ENCODE measurements around the gene TSEN15. TPM values are rescaled to one million over a fixed set of nuclear protein-coding genes. Genes with fewer than 3 reads are reported as not detected.

Gene TSEN15
- total and polyA plus RNA-seq, 4 donors: 9.1 to 21.9 (median 19.3) TPM

DNA sequence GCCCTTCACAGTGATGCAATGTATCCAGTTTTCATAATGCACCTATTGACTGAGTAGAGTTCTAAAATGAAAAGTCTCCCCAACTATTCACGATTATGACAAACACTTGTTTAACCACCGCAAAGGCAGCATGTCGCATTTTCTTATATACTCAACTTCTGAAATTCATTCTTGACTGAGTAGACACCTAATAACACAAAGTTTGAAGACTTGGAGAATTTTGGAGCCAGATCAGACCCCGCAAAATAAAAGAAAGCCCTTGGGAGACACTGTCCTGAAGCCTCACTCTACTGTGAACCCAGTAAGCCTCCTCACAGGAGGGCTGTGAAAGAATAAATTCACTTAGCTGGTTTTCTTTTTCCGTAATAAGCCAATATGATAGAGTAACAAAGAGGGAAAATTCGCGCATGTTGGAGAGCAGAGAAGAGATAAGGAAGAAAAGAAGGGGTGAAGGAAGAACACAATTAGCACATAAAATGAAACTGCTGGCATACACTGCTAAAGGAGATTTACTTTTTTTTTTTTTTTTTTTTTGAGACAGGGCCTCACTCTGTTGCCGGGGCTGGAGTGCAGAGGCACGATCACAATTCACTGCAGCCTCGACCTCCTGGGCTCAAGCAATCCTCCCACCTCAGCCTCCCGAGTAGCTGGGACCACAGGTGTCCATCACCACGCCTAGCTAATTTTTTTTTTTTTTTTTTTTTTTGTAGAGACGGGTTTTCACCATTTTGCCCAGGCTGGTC lies 13.5 kb upstream of the TSEN15 start:
- TF ChIP-seq, protein P1, sequence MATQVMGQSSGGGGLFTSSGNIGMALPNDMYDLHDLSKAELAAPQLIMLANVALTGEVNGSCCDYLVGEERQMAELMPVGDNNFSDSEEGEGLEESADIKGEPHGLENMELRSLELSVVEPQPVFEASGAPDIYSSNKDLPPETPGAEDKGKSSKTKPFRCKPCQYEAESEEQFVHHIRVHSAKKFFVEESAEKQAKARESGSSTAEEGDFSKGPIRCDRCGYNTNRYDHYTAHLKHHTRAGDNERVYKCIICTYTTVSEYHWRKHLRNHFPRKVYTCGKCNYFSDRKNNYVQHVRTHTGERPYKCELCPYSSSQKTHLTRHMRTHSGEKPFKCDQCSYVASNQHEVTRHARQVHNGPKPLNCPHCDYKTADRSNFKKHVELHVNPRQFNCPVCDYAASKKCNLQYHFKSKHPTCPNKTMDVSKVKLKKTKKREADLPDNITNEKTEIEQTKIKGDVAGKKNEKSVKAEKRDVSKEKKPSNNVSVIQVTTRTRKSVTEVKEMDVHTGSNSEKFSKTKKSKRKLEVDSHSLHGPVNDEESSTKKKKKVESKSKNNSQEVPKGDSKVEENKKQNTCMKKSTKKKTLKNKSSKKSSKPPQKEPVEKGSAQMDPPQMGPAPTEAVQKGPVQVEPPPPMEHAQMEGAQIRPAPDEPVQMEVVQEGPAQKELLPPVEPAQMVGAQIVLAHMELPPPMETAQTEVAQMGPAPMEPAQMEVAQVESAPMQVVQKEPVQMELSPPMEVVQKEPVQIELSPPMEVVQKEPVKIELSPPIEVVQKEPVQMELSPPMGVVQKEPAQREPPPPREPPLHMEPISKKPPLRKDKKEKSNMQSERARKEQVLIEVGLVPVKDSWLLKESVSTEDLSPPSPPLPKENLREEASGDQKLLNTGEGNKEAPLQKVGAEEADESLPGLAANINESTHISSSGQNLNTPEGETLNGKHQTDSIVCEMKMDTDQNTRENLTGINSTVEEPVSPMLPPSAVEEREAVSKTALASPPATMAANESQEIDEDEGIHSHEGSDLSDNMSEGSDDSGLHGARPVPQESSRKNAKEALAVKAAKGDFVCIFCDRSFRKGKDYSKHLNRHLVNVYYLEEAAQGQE (IDR thresholded peaks at IDR 0.05): no peak
- TF ChIP-seq TAF1 (conservative IDR thresholded peaks at IDR 0.05) (no peak), GABPA (IDR thresholded peaks at IDR 0.05 in 1 of 2, conservative IDR thresholded peaks at IDR 0.05 in 1 of 2) (no peak), RXRA (IDR thresholded peaks at IDR 0.05) (no peak), RAD21 (IDR thresholded peaks at IDR 0.05) (no peak), SP1 (IDR thresholded peaks at IDR 0.05) (no peak), JUND (IDR thresholded peaks at IDR 0.05) (no peak), EGR1 (IDR thresholded peaks at IDR 0.05; ENCODE audit: low read depth in 2 of 2) (no peak), ATF3 (IDR thresholded peaks at IDR 0.05) (no peak), HNF4A (conservative IDR thresholded peaks at IDR 0.05) (no peak), CTCF (IDR thresholded peaks at IDR 0.05; ENCODE audit: low read depth, low read length, missing input control) (no peak), HNF4G (IDR thresholded peaks at IDR 0.05) (no peak), NR2F2 (IDR thresholded peaks at IDR 0.05) (no peak), FOXA1 (IDR thresholded peaks at IDR 0.05) (no peak), YY1 (IDR thresholded peaks at IDR 0.05) (no peak)
- TF ChIP-seq, protein P2, sequence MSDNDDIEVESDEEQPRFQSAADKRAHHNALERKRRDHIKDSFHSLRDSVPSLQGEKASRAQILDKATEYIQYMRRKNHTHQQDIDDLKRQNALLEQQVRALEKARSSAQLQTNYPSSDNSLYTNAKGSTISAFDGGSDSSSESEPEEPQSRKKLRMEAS (IDR thresholded peaks at IDR 0.05): no peak
- TF ChIP-seq, protein P3, sequence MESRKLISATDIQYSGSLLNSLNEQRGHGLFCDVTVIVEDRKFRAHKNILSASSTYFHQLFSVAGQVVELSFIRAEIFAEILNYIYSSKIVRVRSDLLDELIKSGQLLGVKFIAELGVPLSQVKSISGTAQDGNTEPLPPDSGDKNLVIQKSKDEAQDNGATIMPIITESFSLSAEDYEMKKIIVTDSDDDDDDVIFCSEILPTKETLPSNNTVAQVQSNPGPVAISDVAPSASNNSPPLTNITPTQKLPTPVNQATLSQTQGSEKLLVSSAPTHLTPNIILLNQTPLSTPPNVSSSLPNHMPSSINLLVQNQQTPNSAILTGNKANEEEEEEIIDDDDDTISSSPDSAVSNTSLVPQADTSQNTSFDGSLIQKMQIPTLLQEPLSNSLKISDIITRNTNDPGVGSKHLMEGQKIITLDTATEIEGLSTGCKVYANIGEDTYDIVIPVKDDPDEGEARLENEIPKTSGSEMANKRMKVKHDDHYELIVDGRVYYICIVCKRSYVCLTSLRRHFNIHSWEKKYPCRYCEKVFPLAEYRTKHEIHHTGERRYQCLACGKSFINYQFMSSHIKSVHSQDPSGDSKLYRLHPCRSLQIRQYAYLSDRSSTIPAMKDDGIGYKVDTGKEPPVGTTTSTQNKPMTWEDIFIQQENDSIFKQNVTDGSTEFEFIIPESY (IDR thresholded peaks at IDR 0.05): no peak
- Histone ChIP-seq H3K4me1 (ENCODE audit: control insufficient read depth in 4 of 4, insufficient read depth in 4 of 4, low read length in 3 of 4) (peaks cover 11 to 22% (median 17%) of the 10 kb centered on the region in 4 donors), H3K9me3 (ENCODE audit: control insufficient read depth in 4 of 4, low read length in 3 of 4) (no peaks in the 10 kb centered on the region), H3K36me3 (ENCODE audit: control insufficient read depth in 4 of 4, insufficient read depth in 3 of 4, low read depth in 1 of 4, low read length in 3 of 4) (no peaks in the 10 kb centered on the region), H3K4me3 (ENCODE audit: low read depth in 1 of 3, low read length in 3 of 3) (peak overlapping the region in 2 of 3 donors; percentile 50 to 52), H3K9ac (ENCODE audit: low read depth in 1 of 2, low read length in 2 of 2) (no peak overlapping the region), H3K27me3 (ENCODE audit: control insufficient read depth in 4 of 4, insufficient read depth in 4 of 4, low read length in 3 of 4) (peaks cover 0 to 7% (median 1%) of the 10 kb centered on the region in 4 donors), H3K27ac (ENCODE audit: low read depth in 1 of 2, low read length in 2 of 2) (no peak overlapping the region)
- 85% methylated on average over 13 of the region's 13 CpGs for WGBS
- DNase-seq (ENCODE audit: low spot score): no peak

Measured in liver (tissue), 9 donors.